A549 (cell line): Measurements from ENCODE around the gene RAD51. TPM values are rescaled to one million over a fixed set of nuclear protein-coding genes. Genes with fewer than 3 reads are reported as not detected.
A peak's percentile ranks its signal among the peaks of the same experiment; 100 is the strongest.

ENCODE experiments used
- ATAC-seq, 2 experiments: fragments of 200-7000 bp in 1 of 2; fragments of >200 bp in 1 of 2; cut with Nextera tagmentation in 1 of 2; cut with Tn5 transposase in 1 of 2; 3 replicates each; pipeline versions ENCODE4 v1.8.0 to v1.9.1; 2018 to 2020; ENCODE audit warnings: mild to moderate bottlenecking in 1 of 2, moderate library complexity in 1 of 2
- CTCF ChIA-PET: fragments of 300-600 bp; sonication (Branson Sonifier 250); formaldehyde crosslinking; extraction: SDS; loops from one replicate; lab custom pipeline; 2021; ENCODE audit warnings: antibody characterized with exemption, inconsistent platforms; lab: Yijun Ruan, JAX
- POLR2A ChIA-PET: fragments of 350-600 bp; formaldehyde crosslinking; extraction: SDS; loops from one replicate; lab custom pipeline; 2021; ENCODE audit warnings: antibody characterized with exemption, inconsistent platforms; lab: Yijun Ruan, JAX
- DNase-seq, 2 experiments: peaks; one replicate each; pipeline versions ENCODE4 v3.0.0 to v3.0.0-alpha.2; 2011 to 2016; ENCODE audit warnings: low read depth in 1 of 2, low spot score in 1 of 2
- FAIRE-seq: peaks from 2 replicates; lab custom pipeline; 2011; peaks lifted over from hg19 to GRCh38; lab: Jason Lieb, UNC
- H3K27ac ChIP-seq, 2 experiments: fragments of >200 bp; sonication (Bioruptor Twin); formaldehyde crosslinking; 3 replicates each; pipeline ENCODE4 v1.5.1; 2016 to 2017
- H3K4me1 ChIP-seq: fragments of >200 bp; sonication (Bioruptor Twin); formaldehyde crosslinking; 3 replicates; pipeline ENCODE4 v1.6.1; 2016
- H3K4me2 ChIP-seq: fragments of >200 bp; sonication (Bioruptor Twin); formaldehyde crosslinking; 3 replicates; pipeline ENCODE4 v1.6.1; 2016
- H3K4me3 ChIP-seq: fragments of >200 bp; sonication (Bioruptor Twin); formaldehyde crosslinking; 3 replicates; pipeline ENCODE4 v1.5.1; 2016
- H3K9me3 ChIP-seq: fragments of >200 bp; sonication (Bioruptor Twin); formaldehyde crosslinking; 3 replicates; pipeline ENCODE4 v1.6.1; 2016
- CHD2 ChIP-seq: fragments of 150-350 bp; IDR thresholded peaks from 2 replicates; pipeline ENCODE4 v1.6.1; 2014; ENCODE audit warnings: low read length; ENCODE audit not compliant: partially characterized antibody
- EHF ChIP-seq: fragments of 250-450 bp; sonication (Bioruptor Pico); IDR thresholded peaks from 2 replicates; pipeline ENCODE4 v1.5.0; 2020; ENCODE audit warnings: mild to moderate bottlenecking
- ESRRA ChIP-seq: fragments of 150-350 bp; IDR thresholded peaks from 2 replicates; pipeline ENCODE4 v1.6.1; 2014; ENCODE audit warnings: mild to moderate bottlenecking, low read length, borderline replicate concordance
- HEYL ChIP-seq: fragments of 250-450 bp; sonication (Bioruptor Pico); IDR thresholded peaks from 2 replicates; pipeline ENCODE4 v1.8.0; 2021; ENCODE audit warnings: mild to moderate bottlenecking, moderate library complexity
- HOXA7 ChIP-seq: fragments of 250-450 bp; sonication (Bioruptor Pico); IDR thresholded peaks from 2 replicates; pipeline ENCODE4 v1.5.0; 2020; ENCODE audit warnings: mild to moderate bottlenecking, moderate library complexity
- KDM1A ChIP-seq: fragments of 200-600 bp; sonication (generic); IDR thresholded peaks from 2 replicates; pipeline ENCODE4 v1.6.1; 2016; ENCODE audit warnings: low read depth, mild to moderate bottlenecking
- MAFK ChIP-seq: fragments of 450-650 bp; IDR thresholded peaks from 2 replicates; pipeline ENCODE4 v1.6.1; 2014; ENCODE audit not compliant: partially characterized antibody
- MAX ChIP-seq: IDR thresholded peaks from 2 replicates; pipeline ENCODE4 v1.6.1; 2012
- MYC ChIP-seq: IDR thresholded peaks from 2 replicates; pipeline ENCODE4 v1.6.1; 2012; ENCODE audit warnings: mild to moderate bottlenecking, inconsistent platforms, low read length, improper control_type of control experiment, borderline replicate concordance
- NFE2L2 ChIP-seq: fragments of 150-350 bp; conservative IDR thresholded peaks from 2 replicates; pipeline ENCODE4 v1.6.1; 2014; ENCODE audit warnings: low read length
- NR3C1 ChIP-seq: fragments of >200 bp; sonication (Bioruptor Twin); formaldehyde crosslinking; IDR thresholded peaks from 3 replicates; pipeline ENCODE4 v1.6.1; 2017
- POLR2A ChIP-seq: IDR thresholded peaks from 2 replicates; pipeline ENCODE4 v1.6.1; 2012; ENCODE audit warnings: mild to moderate bottlenecking, low read length
- RNF2 ChIP-seq: fragments of 200-600 bp; sonication (generic); IDR thresholded peaks from 2 replicates; pipeline ENCODE4 v1.6.1; 2016; ENCODE audit warnings: low read depth, mild to moderate bottlenecking, antibody characterized with exemption, moderate library complexity, borderline replicate concordance
- SMC3 ChIP-seq: fragments of >200 bp; sonication (Bioruptor Twin); formaldehyde crosslinking; IDR thresholded peaks from 3 replicates; pipeline ENCODE4 v1.6.1; 2018; ENCODE audit warnings: inconsistent platforms
- SREBF2 ChIP-seq: fragments of 450-650 bp; IDR thresholded peaks from 2 replicates; pipeline ENCODE4 v1.6.1; 2014; ENCODE audit warnings: mild to moderate bottlenecking, moderate library complexity
- ZSCAN20 ChIP-seq: fragments of 250-450 bp; sonication (Bioruptor Pico); IDR thresholded peaks from 2 replicates; pipeline ENCODE4 v1.8.0; 2022; ENCODE audit warnings: mild to moderate bottlenecking, moderate library complexity
- WGBS: methylation state at CpG from one replicate; pipeline ENCODE4 v1.1.6; 2017; ENCODE audit errors: missing lambda C conversion rate; 5-methylcytosine and 5-hydroxymethylcytosine counted together
- polyA plus RNA-seq, 4 experiments: library from polyadenylated mRNA; depleted of rRNA in 3 of 4; stranded (reverse); fragments of >200 nt; fragmentation: RNase III in 1 of 4; extraction: RNeasy Plus Mini Kit Qiagen cat#74134 plus additional on column Dnase treatment in 1 of 4; gene quantifications; 2 replicates in 3 of 4; 3 replicates in 1 of 4; pipeline ENCODE4 v1.2.3, GENCODE V29; 2011 to 2017
- TF ChIP-seq, protein P1 (sequence below): IDR thresholded peaks from 2 replicates; pipeline ENCODE4 v1.6.1; 2012; ENCODE audit warnings: low read depth, borderline replicate concordance
- TF ChIP-seq, protein P2 (sequence below): IDR thresholded peaks from 2 replicates; pipeline ENCODE4 v1.6.1; 2012
- TF ChIP-seq, protein P3 (sequence below): fragments of 250-450 bp; sonication (Bioruptor Pico); IDR thresholded peaks from 2 replicates; pipeline ENCODE4 v1.5.0; 2021; ENCODE audit warnings: mild to moderate bottlenecking, moderate library complexity, borderline replicate concordance

Gene RAD51
- polyA plus RNA-seq, 2 of the 4 experiments (the other 2 are of a cell fraction), result 12.9 to 14.4 TPM

GRCh38 chr15:40764629-40765103, 69.7 kb downstream of the RAD51 start:
- 77% methylated on average over 7 of the region's 8 CpGs for WGBS
- Histone ChIP-seq H3K4me3 (peak overlapping the region; percentile 59), H3K9me3 (no peaks in the 10 kb centered on the region), H3K4me1 (peaks cover 14% of the 10 kb centered on the region; the same call in 2 of the 3 replicates), H3K27ac (peak overlapping the region; percentile 74 to 89; a peak in 5 of 6 replicates), H3K4me2 (peak overlapping the region; percentile 98)
- DNase-seq (no peak), FAIRE-seq (no peak), ATAC-seq (0 out of 6 replicates have a peak, but pooled peaks of 1 of the 2 experiments have one; percentile 1)
- ChIA-PET CTCF (interaction anchor here (1.4 to 6.1 kb wide), 2 partner anchors 13 to 127 kb away, joined by 5 to 40 read pairs; no protein-coding TSS in a partner anchor), POLR2A (interaction anchor here (0.9 to 1.4 kb wide), 3 partner anchors 18 to 129 kb away, joined by 3 read pairs; partner anchors contain the start of gene VPS18)
- no peak for TF ChIP-seq CHD2
- no peak for TF ChIP-seq MYC
- TF ChIP-seq, protein P1, sequence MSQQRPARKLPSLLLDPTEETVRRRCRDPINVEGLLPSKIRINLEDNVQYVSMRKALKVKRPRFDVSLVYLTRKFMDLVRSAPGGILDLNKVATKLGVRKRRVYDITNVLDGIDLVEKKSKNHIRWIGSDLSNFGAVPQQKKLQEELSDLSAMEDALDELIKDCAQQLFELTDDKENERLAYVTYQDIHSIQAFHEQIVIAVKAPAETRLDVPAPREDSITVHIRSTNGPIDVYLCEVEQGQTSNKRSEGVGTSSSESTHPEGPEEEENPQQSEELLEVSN, result no peak
- TF ChIP-seq POLR2A, result no peak
- TF ChIP-seq, protein P2, sequence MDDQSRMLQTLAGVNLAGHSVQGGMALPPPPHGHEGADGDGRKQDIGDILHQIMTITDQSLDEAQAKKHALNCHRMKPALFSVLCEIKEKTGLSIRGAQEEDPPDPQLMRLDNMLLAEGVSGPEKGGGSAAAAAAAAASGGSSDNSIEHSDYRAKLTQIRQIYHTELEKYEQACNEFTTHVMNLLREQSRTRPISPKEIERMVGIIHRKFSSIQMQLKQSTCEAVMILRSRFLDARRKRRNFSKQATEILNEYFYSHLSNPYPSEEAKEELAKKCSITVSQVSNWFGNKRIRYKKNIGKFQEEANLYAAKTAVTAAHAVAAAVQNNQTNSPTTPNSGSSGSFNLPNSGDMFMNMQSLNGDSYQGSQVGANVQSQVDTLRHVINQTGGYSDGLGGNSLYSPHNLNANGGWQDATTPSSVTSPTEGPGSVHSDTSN, result no peak
- no peak for TF ChIP-seq EHF (CRISPR knock-in tag)
- no peak for TF ChIP-seq HEYL (CRISPR knock-in tag)
- no peak for TF ChIP-seq KDM1A
- TF ChIP-seq MAX, result no peak
- no peak for TF ChIP-seq MAFK
- no peak for TF ChIP-seq NFE2L2

DNA sequence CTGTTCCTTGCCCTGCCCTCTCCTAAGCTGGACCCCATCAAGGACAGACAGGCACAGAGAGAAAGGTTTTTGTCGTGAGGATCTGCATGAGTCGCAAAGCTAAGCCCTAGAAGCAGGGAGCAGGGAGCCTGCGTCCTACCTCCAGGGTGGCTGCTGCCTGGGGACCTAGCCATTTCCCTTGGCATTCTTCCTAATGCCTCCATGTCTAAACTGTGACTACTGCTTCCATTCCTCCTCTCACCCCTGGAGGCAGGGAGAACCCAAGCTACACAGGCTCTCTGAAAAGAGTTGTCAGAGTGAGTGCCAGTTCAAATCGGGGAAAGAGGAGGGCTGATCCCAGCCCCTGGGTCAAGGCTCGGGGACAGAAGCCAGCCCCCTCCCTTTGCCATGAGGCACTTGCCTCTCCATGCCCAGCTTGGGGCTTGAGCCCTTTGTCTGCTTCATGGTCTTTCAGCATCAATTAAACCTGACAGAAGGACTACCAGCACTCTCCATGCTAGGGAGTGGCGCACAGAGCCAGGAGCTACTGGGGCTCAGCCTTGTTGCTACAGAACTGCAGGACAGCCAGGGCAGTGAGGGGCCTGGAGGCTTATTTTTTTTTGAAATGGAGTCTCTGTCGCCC, 71.3 kb downstream of the RAD51 start:
- POLR2A ChIA-PET, result interaction anchor here (0.5 kb wide), 1 partner anchor 128 kb away, joined by 3 read pairs; the partner anchor contains the start of gene VPS18
- no peak overlapping the region for H3K27ac ChIP-seq

GRCh38 chr15:40766906-40767837, 72.2 kb downstream of the RAD51 start:
- FAIRE-seq (no peak), ATAC-seq (peak in 1 of 2 experiments; percentile 18; a peak in 1 of 6 replicates), DNase-seq (peak in 1 of 2 experiments; percentile 23)
- Histone ChIP-seq H3K4me1 (peaks cover 14% of the 10 kb centered on the region; the same call in 2 of the 3 replicates), H3K4me2 (no peak overlapping the region), H3K9me3 (no peaks in the 10 kb centered on the region), H3K4me3 (no peak overlapping the region), H3K27ac (no peak overlapping the region)
- 82% methylated on average over 23 of the region's 32 CpGs for WGBS
- ChIA-PET CTCF (interaction anchor here (0.6 to 6.1 kb wide), 7 partner anchors 10 to 89 kb away, joined by 3 to 40 read pairs (median 9); no protein-coding TSS in a partner anchor), POLR2A (interaction anchor here (0.5 kb wide), 1 partner anchor 127 kb away, joined by 3 read pairs; the partner anchor contains the start of gene VPS18)
- TF ChIP-seq ESRRA (no peak), SREBF2 (no peak), RNF2 (no peak), HOXA7 (CRISPR knock-in tag) (no peak), SMC3 (no peak), ZSCAN20 (no peak), NR3C1 (no peak), MYC (no peak)
- TF ChIP-seq, protein P3, sequence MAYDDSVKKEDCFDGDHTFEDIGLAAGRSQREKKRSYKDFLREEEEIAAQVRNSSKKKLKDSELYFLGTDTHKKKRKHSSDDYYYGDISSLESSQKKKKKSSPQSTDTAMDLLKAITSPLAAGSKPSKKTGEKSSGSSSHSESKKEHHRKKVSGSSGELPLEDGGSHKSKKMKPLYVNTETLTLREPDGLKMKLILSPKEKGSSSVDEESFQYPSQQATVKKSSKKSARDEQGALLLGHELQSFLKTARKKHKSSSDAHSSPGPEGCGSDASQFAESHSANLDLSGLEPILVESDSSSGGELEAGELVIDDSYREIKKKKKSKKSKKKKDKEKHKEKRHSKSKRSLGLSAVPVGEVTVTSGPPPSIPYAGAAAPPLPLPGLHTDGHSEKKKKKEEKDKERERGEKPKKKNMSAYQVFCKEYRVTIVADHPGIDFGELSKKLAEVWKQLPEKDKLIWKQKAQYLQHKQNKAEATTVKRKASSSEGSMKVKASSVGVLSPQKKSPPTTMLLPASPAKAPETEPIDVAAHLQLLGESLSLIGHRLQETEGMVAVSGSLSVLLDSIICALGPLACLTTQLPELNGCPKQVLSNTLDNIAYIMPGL (CRISPR knock-in tag), result no peak

More for the DNA sequence above, 71.3 kb downstream of the RAD51 start:
- Histone ChIP-seq H3K4me2 (no peak overlapping the region), H3K4me1 (peaks cover 14% of the 10 kb centered on the region; the same call in 2 of the 3 replicates), H3K4me3 (no peak overlapping the region), H3K9me3 (no peaks in the 10 kb centered on the region)
- no peak for DNase-seq
- 80% methylated on average over 4 of the region's 7 CpGs for WGBS
- CTCF ChIA-PET, result interaction anchor here (1.0 to 6.1 kb wide), 5 partner anchors 11 to 92 kb away, joined by 3 to 40 read pairs (median 9); no protein-coding TSS in a partner anchor
- no peak for ATAC-seq
- TF ChIP-seq POLR2A, result no peak
- no peak for FAIRE-seq
